ENCODE data around the gene ARID2.

The ARID2 gene

DNA sequence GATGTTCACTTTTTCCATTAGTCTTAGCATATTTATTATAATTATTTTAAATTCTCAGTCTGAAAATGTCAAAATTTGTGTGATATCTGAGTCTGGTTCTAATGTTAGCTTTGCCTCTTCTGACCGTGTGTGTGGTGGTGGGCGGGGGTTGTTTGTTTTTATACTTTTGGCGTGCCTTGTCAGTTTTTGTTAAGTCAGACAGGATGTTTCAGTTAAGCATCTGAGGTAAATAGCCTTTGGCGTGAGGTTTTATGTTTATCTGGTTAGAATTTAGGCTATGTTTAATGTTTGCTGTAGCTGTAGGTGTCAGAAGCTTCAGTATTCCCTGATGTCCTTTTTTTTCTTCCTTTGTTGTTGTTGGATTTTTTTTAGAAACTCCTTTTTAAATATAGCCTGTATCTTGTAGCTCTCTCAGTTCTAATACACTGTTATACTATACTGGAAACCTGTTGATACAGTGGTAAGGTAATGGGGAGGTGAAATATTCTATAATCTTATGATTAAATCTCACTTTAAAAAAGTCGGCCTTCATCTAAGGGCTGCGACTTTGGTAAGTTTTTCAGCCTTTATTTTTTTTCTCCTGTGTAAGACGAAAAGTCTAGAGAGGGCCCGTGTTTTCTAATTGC is 149.2 kb downstream of the ARID2 start:
- no peak for DNase-seq

DNA sequence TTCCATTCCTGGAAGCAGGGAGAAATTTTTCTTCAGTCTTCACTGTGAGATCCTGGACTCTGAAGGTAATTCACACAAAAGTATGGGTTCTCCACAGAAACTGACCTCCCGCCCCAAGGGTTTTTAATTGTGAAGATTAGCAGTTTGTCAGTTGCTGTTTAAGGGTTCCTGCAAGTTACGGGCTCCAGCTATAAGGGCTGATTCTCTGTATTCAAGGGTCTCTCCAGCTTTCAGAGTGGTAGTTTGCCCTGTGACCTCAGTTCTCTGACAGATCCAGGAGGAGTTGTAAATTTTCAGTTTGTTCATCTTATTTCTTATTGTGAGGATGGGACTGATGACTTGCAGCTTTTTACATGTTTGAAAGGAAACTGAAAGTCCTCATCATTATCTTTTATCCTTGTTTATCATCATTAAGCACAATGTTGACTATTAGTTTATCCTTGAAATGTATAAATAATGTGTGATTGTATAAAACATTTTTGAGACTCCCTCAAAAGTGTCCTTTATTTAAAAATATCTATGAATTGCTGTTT is 149.9 kb downstream of the ARID2 start:
- DNase-seq: no peak

DNA sequence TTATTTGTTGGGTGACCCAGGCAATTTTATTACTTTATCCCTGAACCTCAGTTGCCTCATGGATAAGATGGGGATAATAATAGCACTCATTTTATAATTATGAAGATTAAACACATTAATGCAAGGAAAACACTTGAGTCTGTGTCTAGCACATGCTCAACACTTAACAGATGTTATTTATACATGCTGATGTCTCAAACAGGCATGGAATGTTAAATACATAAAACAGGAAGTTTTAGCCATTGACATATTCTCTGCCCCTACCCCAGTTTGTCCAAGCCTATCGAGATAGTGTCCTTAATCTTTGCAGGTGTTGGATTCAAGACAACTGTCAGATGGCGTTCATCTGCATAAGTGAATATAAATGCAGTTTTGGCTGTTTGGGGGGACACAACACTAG is 151.0 kb downstream of the ARID2 start:
- no peak for DNase-seq

DNA sequence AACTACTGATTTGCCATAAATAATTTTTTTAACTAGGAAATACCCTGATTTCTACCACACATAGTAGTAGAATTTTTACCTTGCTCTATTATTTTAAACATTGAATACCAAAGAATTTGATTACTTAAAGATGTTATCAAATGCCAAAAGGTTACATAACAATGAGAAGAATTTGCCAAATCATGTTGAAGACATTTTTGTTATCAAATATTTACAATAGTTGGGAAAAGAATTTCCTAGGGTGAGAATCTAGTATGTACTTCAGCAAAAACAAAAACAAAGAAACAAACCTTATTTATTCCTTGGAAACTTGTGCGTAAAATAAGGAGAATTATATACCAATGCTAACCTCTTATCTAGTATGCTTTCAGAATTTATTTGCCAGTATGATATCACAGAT is 153.7 kb downstream of the ARID2 start:
- no peak for DNase-seq

DNA sequence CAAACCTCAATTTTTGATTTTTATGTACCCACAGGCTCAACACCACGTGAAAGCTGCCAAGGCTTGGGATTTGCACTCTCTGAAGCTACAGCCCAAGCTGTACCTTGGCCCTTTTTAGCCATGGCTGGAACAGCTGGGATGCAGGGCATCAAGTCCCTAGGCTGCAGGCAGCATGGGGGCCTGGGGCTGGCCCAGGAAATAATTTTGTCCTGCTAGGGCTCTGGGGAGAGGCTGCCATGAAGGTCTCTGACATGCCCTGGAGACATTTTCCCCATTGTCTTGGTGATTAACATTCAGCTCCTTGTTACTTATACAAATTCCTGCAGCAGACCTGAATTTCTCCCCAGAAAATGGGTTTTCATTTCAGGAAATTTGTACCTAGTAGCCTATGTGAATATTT is 157.2 kb downstream of the ARID2 start:
- no peak for DNase-seq

DNA sequence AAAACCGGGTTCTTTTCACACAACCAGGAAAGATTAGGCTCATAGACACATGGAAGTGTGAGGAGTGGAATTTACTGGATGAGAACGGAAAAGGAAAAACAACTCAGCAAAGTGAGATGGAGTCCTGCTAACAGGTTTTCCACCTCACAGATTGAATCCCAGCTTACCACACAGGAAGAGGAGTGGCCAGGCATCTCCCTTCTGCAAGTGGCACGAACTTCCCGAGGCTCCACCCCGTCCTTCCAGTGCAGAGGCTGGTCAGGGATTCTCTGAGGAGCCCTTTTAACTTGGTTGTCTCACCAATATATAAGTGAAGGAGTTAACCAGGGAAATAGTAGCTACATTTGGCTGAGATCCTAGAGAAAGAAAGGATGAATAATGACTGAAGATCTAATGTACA is 158.0 kb downstream of the ARID2 start:
- no peak for DNase-seq

DNA sequence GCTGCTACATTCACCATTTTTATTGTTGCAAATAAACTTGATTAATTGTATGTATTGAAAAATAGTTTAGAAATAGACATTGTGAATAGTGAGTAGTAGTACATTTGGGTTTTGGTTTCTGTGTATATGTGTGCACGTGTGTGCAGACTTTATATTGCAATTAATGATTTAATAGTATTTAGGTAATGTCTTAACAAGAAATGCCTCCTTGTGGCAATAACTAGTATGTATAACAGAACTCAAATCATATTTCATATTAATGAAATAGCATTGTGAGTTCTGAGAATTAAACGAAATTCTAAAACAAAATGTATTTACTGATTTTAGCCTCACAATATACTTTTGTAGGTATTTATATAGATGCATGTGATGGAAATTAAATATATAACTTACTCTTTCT is 160.8 kb downstream of the ARID2 start:
- no peak for DNase-seq

DNA sequence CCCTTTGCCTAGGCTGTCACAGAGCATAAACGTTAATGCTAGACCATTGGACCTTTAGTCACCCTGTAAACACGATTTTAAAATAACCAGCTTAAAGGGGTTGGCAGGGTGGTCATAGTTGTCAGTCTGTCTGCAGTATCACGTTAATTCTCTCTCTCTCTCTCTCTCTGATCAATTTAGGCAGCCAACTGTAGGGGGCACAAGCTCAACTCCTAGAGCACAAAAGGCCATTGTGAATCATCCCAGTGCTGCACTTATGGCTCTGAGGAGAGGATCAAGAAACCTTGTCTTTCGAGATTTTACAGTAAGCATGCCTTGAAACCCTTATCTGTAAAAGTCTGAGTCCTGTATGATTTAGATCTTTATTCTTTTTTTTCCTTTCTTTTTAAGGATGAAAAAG is 163.7 kb downstream of the ARID2 start:
- no peak for DNase-seq

DNA sequence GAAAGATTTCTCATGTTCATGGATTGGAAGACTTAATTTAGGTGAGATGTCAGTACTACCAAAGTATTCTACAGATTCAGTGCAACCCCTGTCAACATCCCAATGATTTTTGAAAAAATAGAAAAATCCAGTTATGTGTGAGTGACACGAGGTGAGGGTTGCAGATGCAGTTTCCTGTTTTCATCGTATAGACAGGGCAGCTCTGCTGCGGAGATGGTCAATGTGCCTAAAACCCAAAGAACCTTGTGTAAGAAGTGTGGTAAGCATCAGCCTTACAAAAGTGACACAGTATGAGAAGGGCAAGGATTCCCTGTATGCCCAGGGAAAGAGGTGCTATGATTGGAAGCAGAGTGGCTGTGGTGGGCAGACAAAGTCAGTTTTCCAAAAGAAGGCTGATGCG is 166.5 kb downstream of the ARID2 start:
- DNase-seq: no peak

DNA sequence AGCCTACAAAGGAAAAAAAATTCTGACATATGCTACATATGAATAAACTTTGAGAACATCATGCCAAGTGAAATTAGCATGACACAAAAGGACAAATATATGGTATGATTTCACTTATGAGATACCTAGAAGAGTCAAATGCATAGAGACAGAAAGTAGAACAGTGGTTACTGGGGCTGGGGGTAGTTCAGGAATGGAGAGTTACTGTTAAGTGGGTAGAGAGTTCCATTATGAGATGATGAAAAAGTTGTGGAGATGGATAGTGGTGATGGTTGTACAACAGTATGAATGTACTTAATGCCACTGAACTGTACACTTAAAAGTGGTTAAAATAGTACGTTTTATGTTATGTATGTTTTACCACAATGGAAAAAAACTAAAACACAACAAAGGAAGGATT is 168.6 kb downstream of the ARID2 start:
- DNase-seq: no peak

DNA sequence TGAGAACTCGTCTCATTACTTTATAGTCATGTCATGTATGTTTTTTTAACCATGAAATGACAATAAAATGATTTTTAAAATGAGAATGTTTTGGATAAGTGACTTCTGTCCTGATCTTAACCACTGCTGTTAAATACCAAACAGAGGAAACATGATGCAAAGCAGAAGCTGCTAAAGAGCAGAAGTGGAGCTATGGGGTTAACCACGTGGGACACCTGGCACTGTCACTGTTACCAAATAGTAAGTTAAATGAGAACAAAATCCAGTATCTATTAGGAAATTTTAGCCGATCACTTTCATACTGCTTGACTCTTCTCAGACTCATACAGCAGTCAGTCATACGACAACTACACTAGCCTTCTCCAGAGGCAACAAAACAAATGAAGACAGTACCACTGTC is 178.4 kb downstream of the ARID2 start:
- no peak for DNase-seq

DNA sequence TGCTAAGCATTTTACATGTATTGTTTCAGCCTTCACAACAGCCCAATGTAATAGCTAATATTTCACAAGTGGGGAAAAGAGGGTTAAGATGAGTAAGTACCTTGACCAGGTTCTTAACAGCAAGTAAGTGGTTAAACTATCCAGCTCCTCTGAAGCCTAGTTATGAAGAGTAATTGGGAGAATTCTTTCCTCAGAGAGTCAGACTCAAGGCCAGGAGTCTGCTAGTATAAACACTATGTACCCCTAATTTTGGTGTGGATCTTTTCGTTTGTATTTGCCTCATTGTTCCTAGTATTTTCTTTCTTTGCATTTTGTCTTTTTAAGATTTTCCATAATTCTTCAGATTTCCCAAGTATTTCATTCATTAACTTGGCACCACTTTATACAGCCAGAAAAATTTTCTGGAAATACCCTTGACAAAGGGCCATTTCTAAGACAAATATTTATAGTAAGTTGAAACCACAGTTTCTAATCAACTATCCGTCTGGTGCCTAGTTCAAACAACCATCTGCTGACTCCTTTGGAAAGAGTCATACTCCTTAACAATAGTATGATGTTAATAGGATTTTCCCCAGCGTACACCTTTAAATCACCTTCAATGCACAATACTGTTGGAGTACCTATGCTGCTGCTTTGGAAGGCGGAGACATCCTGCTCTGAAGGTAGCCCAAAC is 179.7 kb downstream of the ARID2 start:
- DNase-seq: no peak

DNA sequence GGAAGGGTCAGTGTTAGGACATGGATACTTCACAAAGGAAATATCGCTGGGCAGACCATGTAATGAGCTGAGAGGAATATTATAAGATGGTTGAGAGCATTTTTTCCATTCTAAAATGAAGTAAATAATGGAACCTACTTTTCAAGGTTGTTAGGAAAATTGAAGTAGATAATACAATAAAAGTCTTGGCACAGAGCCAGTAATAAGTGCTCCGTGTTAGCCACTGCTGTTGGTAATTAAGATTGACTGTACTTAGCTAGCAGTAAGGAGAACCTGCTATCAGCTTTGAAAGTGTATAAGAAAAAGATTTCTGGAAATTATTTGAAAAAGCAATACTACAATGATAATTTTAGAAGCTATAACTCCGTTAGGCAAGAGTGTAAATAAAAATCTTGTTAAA is 183.3 kb downstream of the ARID2 start:
- no peak for DNase-seq

DNA sequence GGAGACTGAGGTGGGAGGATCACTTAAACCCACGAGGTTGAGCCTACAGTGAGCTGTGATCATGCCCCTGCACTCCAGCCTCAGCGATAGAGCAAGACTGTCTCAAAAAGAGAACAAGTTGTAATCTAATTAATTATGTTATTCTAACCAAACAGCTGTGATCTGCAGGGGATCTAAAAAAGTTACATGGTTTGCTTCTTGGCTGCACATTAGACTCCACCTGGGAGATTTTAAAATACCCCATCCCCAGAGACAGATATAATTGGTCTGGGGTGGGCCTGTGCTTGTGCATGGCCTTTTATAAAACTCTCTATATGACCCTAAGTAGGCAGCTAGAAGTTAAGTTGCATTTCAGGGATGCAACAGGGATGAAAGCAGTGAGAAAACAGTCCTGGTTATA is 184.1 kb downstream of the ARID2 start:
- DNase-seq: no peak

DNA sequence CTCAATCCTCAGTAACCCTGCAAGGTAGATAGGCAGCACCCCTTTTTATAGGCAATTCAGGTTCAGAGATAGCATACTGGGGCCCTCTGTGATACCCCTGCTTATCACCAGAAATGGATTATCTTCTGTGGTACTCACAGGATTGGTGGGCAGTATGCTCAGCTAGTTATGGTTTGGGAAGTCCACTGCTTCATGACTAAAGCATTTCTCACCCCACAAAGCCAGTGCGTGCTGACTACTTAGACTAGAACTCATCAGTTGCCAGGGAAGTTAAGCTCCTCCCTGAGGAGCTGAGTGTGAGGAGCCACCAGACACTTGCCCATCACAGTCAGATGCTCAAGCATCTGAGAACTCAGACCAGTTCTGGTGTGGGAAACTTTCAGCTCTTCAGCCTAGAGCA is 184.6 kb downstream of the ARID2 start:
- DNase-seq: no peak

DNA sequence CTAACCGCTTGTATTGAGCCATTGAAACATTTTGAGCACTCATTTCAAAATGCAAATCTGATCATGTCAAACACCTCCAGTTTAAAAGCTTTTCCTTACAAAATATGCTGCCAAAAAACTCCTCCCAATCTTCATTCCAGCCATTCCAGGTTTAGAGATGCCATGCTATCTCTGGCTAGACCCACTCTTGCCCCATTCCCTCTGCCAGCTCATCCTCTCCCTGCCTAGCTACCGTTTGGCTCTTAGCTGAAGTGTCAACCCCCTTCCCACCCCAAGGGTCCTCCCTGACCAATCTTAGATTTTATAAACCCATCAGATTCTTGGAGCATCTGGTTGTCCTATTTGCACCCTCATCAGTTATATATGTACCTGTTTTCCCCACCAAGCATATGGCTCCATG is 185.9 kb downstream of the ARID2 start:
- no peak for DNase-seq

DNA sequence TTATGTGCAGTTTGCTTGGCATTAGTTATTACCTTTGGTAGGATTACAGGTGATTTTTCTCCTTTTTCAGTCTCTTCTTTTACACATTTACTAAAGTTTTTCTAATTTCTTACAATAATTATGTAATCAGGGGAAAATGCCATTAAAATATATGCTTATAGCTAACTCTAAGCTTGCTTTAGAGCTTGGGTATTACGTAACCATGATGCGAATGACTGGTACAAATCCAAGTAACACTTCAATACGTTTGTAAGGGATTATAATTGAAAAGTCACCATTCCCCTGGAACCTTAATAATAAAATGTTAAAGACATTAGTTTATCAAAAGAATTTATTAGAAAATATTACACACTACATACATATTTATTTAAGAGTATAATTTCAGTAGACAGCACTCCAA is 189.3 kb downstream of the ARID2 start:
- DNase-seq: no peak

DNA sequence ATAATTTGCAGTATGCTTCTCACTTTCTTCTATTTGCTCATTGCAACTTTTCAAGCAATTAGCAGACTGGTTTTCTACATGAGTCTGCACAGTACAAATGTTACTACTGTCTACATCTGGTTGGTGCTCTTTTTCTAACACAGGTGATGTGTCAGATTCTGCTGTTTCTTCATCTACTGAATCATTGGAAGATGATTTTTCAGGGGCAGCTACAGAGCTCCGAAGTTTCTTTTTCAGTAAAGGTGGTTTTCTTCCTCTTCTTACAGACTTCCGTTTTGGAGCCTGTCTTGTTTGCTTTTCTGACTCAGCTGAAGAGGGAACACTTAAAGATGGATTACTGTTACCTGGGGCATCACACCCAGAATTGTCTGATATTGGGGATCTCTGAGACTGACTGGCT is 198.8 kb downstream of the ARID2 start:
- DNase-seq: no peak

DNA sequence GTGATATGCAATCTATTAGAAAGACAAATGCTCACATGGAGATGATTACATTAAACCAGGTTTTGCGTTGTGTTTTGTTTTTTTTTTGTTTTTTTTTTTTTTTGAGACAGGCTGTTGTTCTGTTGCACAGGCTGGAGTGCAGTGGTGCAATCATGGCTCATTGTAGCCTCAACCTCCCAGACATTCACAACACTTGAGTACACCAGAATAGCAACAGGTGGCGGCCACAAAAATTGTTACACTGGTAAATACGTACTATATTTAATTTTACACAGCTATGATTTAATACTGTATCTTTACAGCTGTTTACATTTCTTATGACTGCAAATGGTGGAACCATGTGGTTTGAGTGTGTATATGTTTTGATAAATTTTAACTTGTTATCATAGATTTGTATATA is 200.9 kb downstream of the ARID2 start:
- no peak for DNase-seq

DNA sequence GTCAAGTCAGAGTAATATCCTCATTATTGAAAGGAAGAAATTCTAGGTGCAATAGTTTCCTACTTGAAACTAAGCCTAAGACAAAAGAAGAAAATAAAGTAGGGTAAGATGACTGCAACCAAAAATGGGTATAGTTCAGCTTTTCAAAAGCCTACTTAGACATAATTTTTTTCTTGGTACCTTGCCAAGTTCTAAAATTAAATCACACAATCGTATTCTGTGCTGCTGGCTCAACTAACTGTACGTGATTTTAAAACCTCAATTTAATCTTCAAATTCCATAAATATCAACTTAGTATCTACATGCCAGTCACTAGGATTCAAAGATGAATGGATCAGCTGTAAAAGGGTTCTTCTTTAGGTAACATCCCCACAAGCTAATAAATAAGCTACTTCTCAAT is 204.0 kb downstream of the ARID2 start:
- DNase-seq: no peak

DNA sequence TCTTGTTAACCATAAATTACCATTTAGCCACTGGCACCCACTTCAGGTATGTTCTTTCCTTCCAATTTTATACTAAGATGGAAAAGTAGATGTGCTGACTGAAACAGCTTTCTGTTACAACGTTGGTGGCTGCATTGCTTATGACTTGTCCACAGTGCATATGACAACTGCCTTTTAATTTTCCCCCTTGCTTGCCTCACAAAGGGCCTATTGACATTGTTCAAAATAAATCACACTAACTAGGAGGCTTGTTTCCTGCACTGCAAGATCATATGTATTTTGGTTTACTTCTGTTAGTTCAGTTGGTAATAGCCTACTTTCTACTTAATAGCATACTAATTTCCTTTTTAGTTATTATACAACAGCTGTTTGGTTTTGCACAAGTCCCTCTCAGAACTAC is 205.4 kb downstream of the ARID2 start:
- DNase-seq: no peak

DNA sequence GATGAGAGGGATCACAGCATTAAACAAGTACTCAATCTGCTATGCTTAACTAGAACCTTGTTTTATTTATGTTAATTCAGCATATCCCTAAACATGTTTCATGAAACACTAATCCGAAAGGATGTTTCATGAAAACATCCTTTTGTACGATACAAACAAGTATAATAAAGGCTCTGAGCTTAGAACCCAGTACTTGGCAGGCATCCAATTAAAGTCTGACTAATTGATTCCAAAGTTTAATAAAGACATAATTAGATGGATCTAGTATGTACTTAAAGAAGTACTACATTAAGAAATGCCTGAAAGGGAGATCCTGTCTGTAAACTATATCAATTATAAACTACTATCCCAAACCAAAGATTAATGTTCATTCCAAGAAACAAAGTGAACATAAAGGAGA is 209.1 kb downstream of the ARID2 start:
- no peak for DNase-seq

DNA sequence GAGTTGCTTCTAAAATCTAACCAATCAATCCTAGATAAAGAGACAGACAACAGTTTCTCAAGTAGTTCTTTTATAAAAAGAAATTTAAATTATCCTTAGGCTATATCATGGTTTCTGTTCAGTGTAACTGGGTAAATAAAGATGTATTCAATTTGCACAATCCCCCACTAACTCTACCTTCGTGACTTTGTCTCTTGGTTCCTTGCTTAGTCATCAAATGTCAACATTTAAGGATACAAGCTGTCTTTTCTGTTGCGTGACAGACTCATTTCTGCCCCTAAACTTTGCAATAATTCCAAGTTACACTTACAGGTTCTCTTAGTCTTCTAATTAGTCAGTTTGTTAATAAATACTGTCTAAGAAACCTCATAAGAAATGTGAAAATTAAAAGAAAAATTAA is 210.3 kb downstream of the ARID2 start:
- no peak for DNase-seq

DNA sequence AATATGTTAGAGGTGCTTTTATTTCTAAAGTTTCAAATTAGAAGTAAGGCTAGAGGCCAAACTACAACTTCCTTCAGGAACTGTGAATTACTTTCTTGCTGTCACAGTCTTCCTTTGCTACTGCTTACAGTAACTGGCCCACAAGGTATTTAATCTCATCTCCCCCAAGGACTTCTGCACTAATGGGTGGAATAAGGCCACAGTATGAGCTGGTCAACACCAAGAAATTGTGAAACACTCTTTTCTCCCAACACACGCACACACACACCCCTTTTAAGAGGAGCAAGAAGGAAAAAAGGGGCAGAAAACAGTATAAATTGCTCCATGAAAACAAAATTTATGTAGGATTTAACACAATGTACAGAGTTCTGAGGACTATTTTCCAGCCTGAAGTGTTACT is 215.3 kb downstream of the ARID2 start:
- DNase-seq: no peak

DNA sequence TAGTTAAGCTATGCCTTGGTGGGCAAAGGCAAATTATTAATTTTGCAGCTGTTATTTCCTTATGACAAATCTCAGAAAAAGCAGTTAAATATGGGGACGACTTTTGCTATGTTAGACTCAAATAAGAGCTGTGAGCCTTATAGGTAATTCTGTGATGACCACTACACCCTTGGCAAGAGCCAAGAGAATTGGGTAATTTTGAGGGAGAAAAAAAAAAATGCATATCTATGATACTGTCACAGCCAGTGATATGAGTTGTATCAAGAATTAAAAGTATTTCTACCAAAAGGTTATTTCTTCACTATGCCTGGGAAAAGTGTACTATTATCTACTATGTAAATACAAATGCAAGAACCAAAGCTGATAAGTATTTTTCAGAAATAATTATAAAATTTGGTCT is 216.9 kb downstream of the ARID2 start:
- DNase-seq: no peak
